Vein endothelial cell (primary cell): ENCODE measurements around the gene SLC22A7. TPM values are rescaled to one million over a fixed set of nuclear protein-coding genes. Genes with fewer than 3 reads are reported as not detected.

ENCODE experiments used
- small RNA-seq: library from RNA; depleted of rRNA; stranded (forward); fragments of <200 nt; gene quantifications from one replicate; pipeline ENCODE3, GENCODE V24; 2012
- total RNA-seq: library from RNA; depleted of rRNA; stranded (reverse); fragments of >200 nt; gene quantifications from 2 replicates; pipeline ENCODE4 v1.2.3, GENCODE V29; 2012

SLC22A7 gene, protein sequence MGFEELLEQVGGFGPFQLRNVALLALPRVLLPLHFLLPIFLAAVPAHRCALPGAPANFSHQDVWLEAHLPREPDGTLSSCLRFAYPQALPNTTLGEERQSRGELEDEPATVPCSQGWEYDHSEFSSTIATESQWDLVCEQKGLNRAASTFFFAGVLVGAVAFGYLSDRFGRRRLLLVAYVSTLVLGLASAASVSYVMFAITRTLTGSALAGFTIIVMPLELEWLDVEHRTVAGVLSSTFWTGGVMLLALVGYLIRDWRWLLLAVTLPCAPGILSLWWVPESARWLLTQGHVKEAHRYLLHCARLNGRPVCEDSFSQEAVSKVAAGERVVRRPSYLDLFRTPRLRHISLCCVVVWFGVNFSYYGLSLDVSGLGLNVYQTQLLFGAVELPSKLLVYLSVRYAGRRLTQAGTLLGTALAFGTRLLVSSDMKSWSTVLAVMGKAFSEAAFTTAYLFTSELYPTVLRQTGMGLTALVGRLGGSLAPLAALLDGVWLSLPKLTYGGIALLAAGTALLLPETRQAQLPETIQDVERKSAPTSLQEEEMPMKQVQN
- not detected in 2 replicates for total RNA-seq

GRCh38 chr6:43297644-43298564, at the start of gene SLC22A7:
Gene SLC22A7 (plus strand): TSS chr6:43298260. CDS start chr6:43298359, 99 bp downstream.

DNA sequence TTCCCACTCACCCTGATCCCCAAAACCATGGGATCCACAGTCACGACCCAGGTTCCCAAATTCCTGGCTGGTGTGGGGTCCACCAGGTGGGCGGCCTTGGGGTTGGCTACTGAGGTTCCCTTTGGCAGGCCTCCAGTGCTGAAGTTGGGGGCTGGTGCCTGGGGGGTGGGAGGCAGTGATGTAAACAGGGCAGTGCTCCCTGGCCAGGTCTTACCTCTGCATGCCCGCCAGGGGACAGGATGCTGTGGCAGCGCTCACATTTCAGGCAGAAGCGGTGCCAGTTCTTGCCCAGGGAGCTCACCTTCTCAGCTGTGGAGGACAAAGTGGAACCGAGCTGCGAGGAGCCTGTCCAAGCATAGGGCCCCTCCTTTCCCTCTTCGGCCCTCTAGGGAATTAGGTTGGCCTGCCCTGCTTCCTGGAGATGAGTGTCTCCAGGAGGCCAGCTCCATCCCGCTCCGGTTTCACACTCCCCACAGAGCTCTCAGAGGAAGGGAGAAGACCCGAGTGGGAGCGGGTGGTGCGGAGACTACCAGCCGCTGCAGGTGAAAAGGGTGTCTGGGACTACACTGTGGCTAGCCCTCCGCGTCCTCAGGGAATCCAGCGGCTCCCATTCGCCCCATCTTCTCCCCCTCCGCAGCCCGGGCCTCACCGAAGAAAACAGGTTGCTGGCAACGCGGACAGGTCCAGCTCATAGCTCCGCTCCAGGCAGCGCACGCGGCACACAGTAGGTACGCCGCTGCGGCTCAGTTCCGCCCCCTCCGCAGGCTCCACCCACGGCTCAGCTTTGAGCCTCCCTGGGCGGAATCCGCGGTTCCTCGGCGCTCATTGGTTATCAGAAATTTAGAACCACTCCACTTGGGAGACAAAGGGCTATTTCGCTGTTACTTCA, 10.3 kb downstream of the SLC22A7 start, which contains the start of gene CRIP3:
Gene CRIP3, minus strand, starts transcription at position 726 of the 889 bp plus-strand sequence. Its CDS starts 34 bp downstream, at position 692.

Small RNAs within 50 kb of the gene (small RNA-seq; reads per million reads assigned to genes)
- not detected for gene RPL12P47

Other genes with a start within 250 kb of the SLC22A7 start
- gene CUL7, start 244.4 kb upstream of the SLC22A7 start, total RNA-seq: 26.7 and 50.0 TPM in 2 replicates
- 19.1 and 26.5 TPM in 2 replicates for gene MRPL2, start 238.8 kb upstream of the SLC22A7 start, total RNA-seq
- 15.9 and 17.0 TPM in 2 replicates for gene KLC4, start 238.6 kb upstream of the SLC22A7 start, total RNA-seq
- gene PTK7, start 221.9 kb upstream of the SLC22A7 start, total RNA-seq: 12.0 and 35.6 TPM in 2 replicates
- 24.8 TPM in 2 replicates for gene SRF, start 127.0 kb upstream of the SLC22A7 start, total RNA-seq
- gene CUL9, start 116.1 kb upstream of the SLC22A7 start, total RNA-seq: 24.9 and 31.7 TPM in 2 replicates
- 30.8 and 45.7 TPM in 2 replicates for gene DNPH1, start 68.8 kb upstream of the SLC22A7 start, total RNA-seq
- gene TTBK1, start 54.8 kb upstream of the SLC22A7 start, total RNA-seq: 0.10 TPM in 1 of 2 replicates, not detected in the other
- gene CRIP3, start 10.6 kb downstream of the SLC22A7 start, total RNA-seq: not detected in 2 replicates
- 8.8 and 9.6 TPM in 2 replicates for gene ZNF318, start 71.4 kb downstream of the SLC22A7 start, total RNA-seq
- 21.1 and 23.8 TPM in 2 replicates for gene ABCC10, start 129.3 kb downstream of the SLC22A7 start, total RNA-seq
- gene DLK2, start 157.3 kb downstream of the SLC22A7 start, total RNA-seq: 0.33 TPM in 1 of 2 replicates, not detected in the other
- gene TJAP1, start 179.3 kb downstream of the SLC22A7 start, total RNA-seq: 15.4 and 16.0 TPM in 2 replicates
- gene LRRC73, start 212.1 kb downstream of the SLC22A7 start, total RNA-seq: 0.19 and 0.65 TPM in 2 replicates
- 131 and 133 TPM in 2 replicates for gene YIPF3, start 218.7 kb downstream of the SLC22A7 start, total RNA-seq
- gene POLR1C, start 218.8 kb downstream of the SLC22A7 start, total RNA-seq: 34.9 and 39.5 TPM in 2 replicates